ENCODE data around the gene TMEM31. TPM values are rescaled to one million over a fixed set of nuclear protein-coding genes. Genes with fewer than 3 reads are reported as not detected.

The TMEM31 gene
- total and polyA plus RNA-seq, 2 of the 8 experiments (the other 6 are each of a cell fraction or from before 2014, with no cell fraction given), result 0.65 TPM; not detected in 1

DNA sequence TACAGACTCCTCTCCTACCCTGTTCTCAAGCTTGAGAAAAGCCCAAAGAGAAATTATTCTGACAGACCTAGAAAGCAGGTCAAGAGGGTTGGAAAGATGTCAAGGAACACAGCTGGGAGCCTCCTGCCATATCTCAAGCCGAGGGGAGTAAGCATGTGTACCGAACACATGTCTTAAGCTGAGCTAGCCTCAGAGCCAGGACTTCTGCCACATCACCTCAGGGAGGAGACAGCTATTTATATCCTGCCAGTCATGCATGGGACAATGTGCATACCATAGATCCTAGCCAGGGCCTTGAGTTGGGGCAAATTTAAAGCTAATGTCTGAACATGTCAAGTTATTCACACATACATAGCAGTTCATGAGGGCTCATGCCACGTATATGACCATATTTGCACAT lies 11.8 kb downstream of the TMEM31 start (continued):
- TF ChIP-seq, protein P1, sequence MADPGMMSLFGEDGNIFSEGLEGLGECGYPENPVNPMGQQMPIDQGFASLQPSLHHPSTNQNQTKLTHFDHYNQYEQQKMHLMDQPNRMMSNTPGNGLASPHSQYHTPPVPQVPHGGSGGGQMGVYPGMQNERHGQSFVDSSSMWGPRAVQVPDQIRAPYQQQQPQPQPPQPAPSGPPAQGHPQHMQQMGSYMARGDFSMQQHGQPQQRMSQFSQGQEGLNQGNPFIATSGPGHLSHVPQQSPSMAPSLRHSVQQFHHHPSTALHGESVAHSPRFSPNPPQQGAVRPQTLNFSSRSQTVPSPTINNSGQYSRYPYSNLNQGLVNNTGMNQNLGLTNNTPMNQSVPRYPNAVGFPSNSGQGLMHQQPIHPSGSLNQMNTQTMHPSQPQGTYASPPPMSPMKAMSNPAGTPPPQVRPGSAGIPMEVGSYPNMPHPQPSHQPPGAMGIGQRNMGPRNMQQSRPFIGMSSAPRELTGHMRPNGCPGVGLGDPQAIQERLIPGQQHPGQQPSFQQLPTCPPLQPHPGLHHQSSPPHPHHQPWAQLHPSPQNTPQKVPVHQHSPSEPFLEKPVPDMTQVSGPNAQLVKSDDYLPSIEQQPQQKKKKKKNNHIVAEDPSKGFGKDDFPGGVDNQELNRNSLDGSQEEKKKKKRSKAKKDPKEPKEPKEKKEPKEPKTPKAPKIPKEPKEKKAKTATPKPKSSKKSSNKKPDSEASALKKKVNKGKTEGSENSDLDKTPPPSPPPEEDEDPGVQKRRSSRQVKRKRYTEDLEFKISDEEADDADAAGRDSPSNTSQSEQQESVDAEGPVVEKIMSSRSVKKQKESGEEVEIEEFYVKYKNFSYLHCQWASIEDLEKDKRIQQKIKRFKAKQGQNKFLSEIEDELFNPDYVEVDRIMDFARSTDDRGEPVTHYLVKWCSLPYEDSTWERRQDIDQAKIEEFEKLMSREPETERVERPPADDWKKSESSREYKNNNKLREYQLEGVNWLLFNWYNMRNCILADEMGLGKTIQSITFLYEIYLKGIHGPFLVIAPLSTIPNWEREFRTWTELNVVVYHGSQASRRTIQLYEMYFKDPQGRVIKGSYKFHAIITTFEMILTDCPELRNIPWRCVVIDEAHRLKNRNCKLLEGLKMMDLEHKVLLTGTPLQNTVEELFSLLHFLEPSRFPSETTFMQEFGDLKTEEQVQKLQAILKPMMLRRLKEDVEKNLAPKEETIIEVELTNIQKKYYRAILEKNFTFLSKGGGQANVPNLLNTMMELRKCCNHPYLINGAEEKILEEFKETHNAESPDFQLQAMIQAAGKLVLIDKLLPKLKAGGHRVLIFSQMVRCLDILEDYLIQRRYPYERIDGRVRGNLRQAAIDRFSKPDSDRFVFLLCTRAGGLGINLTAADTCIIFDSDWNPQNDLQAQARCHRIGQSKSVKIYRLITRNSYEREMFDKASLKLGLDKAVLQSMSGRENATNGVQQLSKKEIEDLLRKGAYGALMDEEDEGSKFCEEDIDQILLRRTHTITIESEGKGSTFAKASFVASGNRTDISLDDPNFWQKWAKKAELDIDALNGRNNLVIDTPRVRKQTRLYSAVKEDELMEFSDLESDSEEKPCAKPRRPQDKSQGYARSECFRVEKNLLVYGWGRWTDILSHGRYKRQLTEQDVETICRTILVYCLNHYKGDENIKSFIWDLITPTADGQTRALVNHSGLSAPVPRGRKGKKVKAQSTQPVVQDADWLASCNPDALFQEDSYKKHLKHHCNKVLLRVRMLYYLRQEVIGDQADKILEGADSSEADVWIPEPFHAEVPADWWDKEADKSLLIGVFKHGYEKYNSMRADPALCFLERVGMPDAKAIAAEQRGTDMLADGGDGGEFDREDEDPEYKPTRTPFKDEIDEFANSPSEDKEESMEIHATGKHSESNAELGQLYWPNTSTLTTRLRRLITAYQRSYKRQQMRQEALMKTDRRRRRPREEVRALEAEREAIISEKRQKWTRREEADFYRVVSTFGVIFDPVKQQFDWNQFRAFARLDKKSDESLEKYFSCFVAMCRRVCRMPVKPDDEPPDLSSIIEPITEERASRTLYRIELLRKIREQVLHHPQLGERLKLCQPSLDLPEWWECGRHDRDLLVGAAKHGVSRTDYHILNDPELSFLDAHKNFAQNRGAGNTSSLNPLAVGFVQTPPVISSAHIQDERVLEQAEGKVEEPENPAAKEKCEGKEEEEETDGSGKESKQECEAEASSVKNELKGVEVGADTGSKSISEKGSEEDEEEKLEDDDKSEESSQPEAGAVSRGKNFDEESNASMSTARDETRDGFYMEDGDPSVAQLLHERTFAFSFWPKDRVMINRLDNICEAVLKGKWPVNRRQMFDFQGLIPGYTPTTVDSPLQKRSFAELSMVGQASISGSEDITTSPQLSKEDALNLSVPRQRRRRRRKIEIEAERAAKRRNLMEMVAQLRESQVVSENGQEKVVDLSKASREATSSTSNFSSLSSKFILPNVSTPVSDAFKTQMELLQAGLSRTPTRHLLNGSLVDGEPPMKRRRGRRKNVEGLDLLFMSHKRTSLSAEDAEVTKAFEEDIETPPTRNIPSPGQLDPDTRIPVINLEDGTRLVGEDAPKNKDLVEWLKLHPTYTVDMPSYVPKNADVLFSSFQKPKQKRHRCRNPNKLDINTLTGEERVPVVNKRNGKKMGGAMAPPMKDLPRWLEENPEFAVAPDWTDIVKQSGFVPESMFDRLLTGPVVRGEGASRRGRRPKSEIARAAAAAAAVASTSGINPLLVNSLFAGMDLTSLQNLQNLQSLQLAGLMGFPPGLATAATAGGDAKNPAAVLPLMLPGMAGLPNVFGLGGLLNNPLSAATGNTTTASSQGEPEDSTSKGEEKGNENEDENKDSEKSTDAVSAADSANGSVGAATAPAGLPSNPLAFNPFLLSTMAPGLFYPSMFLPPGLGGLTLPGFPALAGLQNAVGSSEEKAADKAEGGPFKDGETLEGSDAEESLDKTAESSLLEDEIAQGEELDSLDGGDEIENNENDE (IDR thresholded peaks at IDR 0.05; ENCODE audit: insufficient replicate concordance, low read length), result no peak
